IMR-90 (cell line): ENCODE results near the gene ADGRD1. TPM values are rescaled to one million over a fixed set of nuclear protein-coding genes. Genes with fewer than 3 reads are reported as not detected.

Source experiments
- ATAC-seq: fragments of 200-7000 bp; cut with Tn5 transposase; 2 replicates; pipeline ENCODE4 v1.9.1; 2020; ENCODE audit warnings: low read depth, mild to moderate bottlenecking, moderate library complexity
- BruUV-seq: library from RNA; stranded (reverse); fragments of 400-500 nt; replicated peaks from 2 replicates; lab custom pipeline; 2021; lab: Mats Ljungman, UMichigan
- CTCF ChIA-PET: fragments of 300-600 bp; formaldehyde crosslinking; extraction: SDS; loops from one replicate; lab custom pipeline; 2021; ENCODE audit warnings: antibody characterized with exemption; lab: Yijun Ruan, JAX
- POLR2A ChIA-PET: fragments of 300-600 bp; sonication (Branson Sonifier 250); formaldehyde crosslinking; loops from one replicate; lab custom pipeline; 2022; ENCODE audit warnings: antibody characterized with exemption; ENCODE audit not compliant: unreplicated experiment; lab: Charles Lee
- DNase-seq: peaks from one replicate; pipeline ENCODE4 v3.0.0; 2013
- H2AFZ ChIP-seq: replicated peaks from 2 replicates; pipeline ENCODE3; 2013; ENCODE audit warnings: low read length, mild to moderate bottlenecking; ENCODE audit not compliant: poor library complexity
- H2AK5ac ChIP-seq: 2 replicates; pipeline ENCODE4 v1.6.1; 2013; ENCODE audit warnings: low read depth, low read length, inconsistent platforms
- H2AK9ac ChIP-seq: replicated peaks from 2 replicates; pipeline ENCODE3; 2013; ENCODE audit warnings: mild to moderate bottlenecking, low read depth, low read length, moderate library complexity; ENCODE audit not compliant: poor library complexity
- H2BK120ac ChIP-seq: 2 replicates; pipeline ENCODE4 v1.6.1; 2013; ENCODE audit warnings: low read depth, low read length, inconsistent platforms
- H2BK15ac ChIP-seq: 3 replicates; pipeline ENCODE4 v1.6.1; 2013; ENCODE audit warnings: low read depth, low read length, inconsistent platforms
- H2BK20ac ChIP-seq: 2 replicates; pipeline ENCODE4 v1.6.1; 2013; ENCODE audit warnings: low read depth, mild to moderate bottlenecking, inconsistent platforms, low read length, moderate library complexity
- H2BK5ac ChIP-seq: 2 replicates; pipeline ENCODE4 v1.6.1; 2013; ENCODE audit warnings: mild to moderate bottlenecking, low read depth, low read length, inconsistent platforms; ENCODE audit not compliant: poor library complexity, severe bottlenecking
- H3K14ac ChIP-seq: replicated peaks from 2 replicates; pipeline ENCODE4 v1.6.1; 2013; ENCODE audit warnings: low read depth, low read length, inconsistent platforms
- H3K18ac ChIP-seq: 2 replicates; pipeline ENCODE4 v1.6.1; 2013; ENCODE audit warnings: low read depth, low read length, control low read depth
- H3K23ac ChIP-seq: 2 replicates; pipeline ENCODE4 v1.6.1; 2013; ENCODE audit warnings: low read depth, low read length, inconsistent platforms
- H3K27ac ChIP-seq: 2 replicates; pipeline ENCODE4 v1.5.1; 2013; ENCODE audit warnings: mild to moderate bottlenecking, control low read depth, low read length; ENCODE audit not compliant: insufficient read depth
- H3K27me3 ChIP-seq: 2 replicates; pipeline ENCODE4 v1.6.1; 2013; ENCODE audit warnings: low read length; ENCODE audit not compliant: control insufficient read depth, insufficient read depth
- H3K36me3 ChIP-seq: 2 replicates; pipeline ENCODE4 v1.6.1; 2013; ENCODE audit warnings: low read length, mixed read lengths; ENCODE audit not compliant: control insufficient read depth, insufficient read depth
- H3K4ac ChIP-seq: 2 replicates; pipeline ENCODE4 v1.6.1; 2013; ENCODE audit warnings: low read depth, low read length, inconsistent platforms
- H3K4me1 ChIP-seq: 2 replicates; pipeline ENCODE4 v1.6.1; 2013; ENCODE audit warnings: low read length, mixed read lengths; ENCODE audit not compliant: control insufficient read depth, insufficient read depth
- H3K4me2 ChIP-seq: 2 replicates; pipeline ENCODE4 v1.6.1; 2013; ENCODE audit warnings: low read depth, mild to moderate bottlenecking, control low read depth, low read length, moderate library complexity
- H3K4me3 ChIP-seq: 2 replicates; pipeline ENCODE4 v1.5.1; 2013; ENCODE audit warnings: low read depth, mild to moderate bottlenecking, control low read depth, low read length, moderate library complexity; ENCODE audit not compliant: insufficient read depth
- H3K56ac ChIP-seq: 2 replicates; pipeline ENCODE4 v1.6.1; 2013; ENCODE audit warnings: low read length, inconsistent platforms; ENCODE audit not compliant: insufficient read depth; ENCODE audit errors: extremely low read depth
- H3K79me1 ChIP-seq, 2 experiments: 2 replicates each; pipeline ENCODE4 v1.6.1; 2013; ENCODE audit warnings: low read length in 2 of 2, inconsistent platforms in 1 of 2, low read depth in 1 of 2
- H3K9ac ChIP-seq: 2 replicates; pipeline ENCODE4 v1.6.1; 2013; ENCODE audit warnings: low read depth, low read length, control low read depth
- H3K9me1 ChIP-seq: 2 replicates; pipeline ENCODE4 v1.6.1; 2013; ENCODE audit warnings: low read length, inconsistent platforms; ENCODE audit not compliant: insufficient read depth
- H3K9me3 ChIP-seq: 2 replicates; pipeline ENCODE4 v1.6.1; 2013; ENCODE audit warnings: low read length; ENCODE audit not compliant: control insufficient read depth, insufficient read depth
- H4K20me1 ChIP-seq: 2 replicates; pipeline ENCODE4 v1.6.1; 2013; ENCODE audit warnings: low read length, inconsistent platforms; ENCODE audit not compliant: insufficient read depth
- H4K5ac ChIP-seq: 2 replicates; pipeline ENCODE4 v1.6.1; 2013; ENCODE audit warnings: mild to moderate bottlenecking, low read depth, low read length, control low read depth
- H4K8ac ChIP-seq, 2 experiments: 2 replicates each; pipeline ENCODE4 v1.6.1; 2013; ENCODE audit warnings: low read depth in 2 of 2, low read length in 2 of 2, control low read depth in 1 of 2, inconsistent platforms in 1 of 2
- H4K91ac ChIP-seq: 2 replicates; pipeline ENCODE4 v1.6.1; 2013; ENCODE audit warnings: low read depth, low read length, inconsistent platforms; ENCODE audit not compliant: insufficient read depth
- BHLHE40 ChIP-seq: fragments of 150-350 bp; IDR thresholded peaks from 2 replicates; pipeline ENCODE4 v1.6.1; 2016; ENCODE audit warnings: mild to moderate bottlenecking, low read depth, low read length
- CEBPB ChIP-seq: IDR thresholded peaks from 2 replicates; pipeline ENCODE4 v1.6.1; 2012; ENCODE audit warnings: low read depth, low read length, improper control_type of control experiment
- CHD1 ChIP-seq: IDR thresholded peaks from 2 replicates; pipeline ENCODE4 v1.6.1; 2012; ENCODE audit warnings: low read depth, low read length, improper control_type of control experiment
- ELK1 ChIP-seq: fragments of 150-350 bp; IDR thresholded peaks from 2 replicates; pipeline ENCODE4 v1.6.1; 2016; ENCODE audit warnings: low read depth, mild to moderate bottlenecking, low read length, moderate library complexity, borderline replicate concordance
- FOS ChIP-seq: fragments of 150-350 bp; IDR thresholded peaks from 2 replicates; pipeline ENCODE4 v1.6.1; 2016; ENCODE audit warnings: low read depth, low read length
- MAFK ChIP-seq: IDR thresholded peaks from 2 replicates; pipeline ENCODE4 v1.6.1; 2012; ENCODE audit warnings: low read depth, low read length, improper control_type of control experiment
- MAZ ChIP-seq: IDR thresholded peaks from 2 replicates; pipeline ENCODE4 v1.6.1; 2012; ENCODE audit warnings: low read depth, mild to moderate bottlenecking, low read length, improper control_type of control experiment, moderate library complexity, borderline replicate concordance
- MXI1 ChIP-seq: IDR thresholded peaks from 2 replicates; pipeline ENCODE4 v1.6.1; 2012; ENCODE audit warnings: low read depth, mild to moderate bottlenecking, low read length, moderate library complexity, borderline replicate concordance
- NFE2L2 ChIP-seq: fragments of 150-350 bp; IDR thresholded peaks from 2 replicates; pipeline ENCODE4 v1.6.1; 2016; ENCODE audit warnings: low read depth, mild to moderate bottlenecking, low read length
- POLR2A ChIP-seq: IDR thresholded peaks from 2 replicates; pipeline ENCODE4 v1.6.1; 2012; ENCODE audit warnings: mild to moderate bottlenecking, low read depth, low read length
- RAD21 ChIP-seq: IDR thresholded peaks from 2 replicates; pipeline ENCODE4 v1.6.1; 2012; ENCODE audit warnings: low read length, improper control_type of control experiment
- RCOR1 ChIP-seq: IDR thresholded peaks from 2 replicates; pipeline ENCODE4 v1.6.1; 2012; ENCODE audit warnings: mild to moderate bottlenecking, low read length, improper control_type of control experiment; ENCODE audit not compliant: insufficient replicate concordance
- RFX5 ChIP-seq: IDR thresholded peaks from 2 replicates; pipeline ENCODE4 v1.8.0; 2012; ENCODE audit warnings: low read depth, mild to moderate bottlenecking, low read length, moderate library complexity
- SMC3 ChIP-seq: fragments of 150-350 bp; IDR thresholded peaks from 2 replicates; pipeline ENCODE4 v1.6.1; 2016; ENCODE audit warnings: low read depth, mild to moderate bottlenecking, antibody characterized with exemption, low read length, moderate library complexity
- USF2 ChIP-seq: fragments of 150-350 bp; IDR thresholded peaks from 2 replicates; pipeline ENCODE4 v1.6.1; 2017; ENCODE audit warnings: mild to moderate bottlenecking, antibody characterized with exemption, low read length, low read depth
- WGBS, 2 experiments: methylation state at CpG; one replicate each; pipeline versions ENCODE4 v1.1.5 to v1.1.7; 2013; ENCODE audit warnings: missing lambda C conversion rate in 2 of 2; ENCODE audit not compliant: insufficient read length in 1 of 2; ENCODE audit errors: extremely low coverage in 2 of 2; 5-methylcytosine and 5-hydroxymethylcytosine counted together
- dilution Hi-C: fragments of 300-500 bp; cut with HindIII; formaldehyde crosslinking; loops from one replicate; pipeline ENCODE4 v1.14.3; 2018; ENCODE audit warnings: low sequenced_read_pairs; ENCODE audit not compliant: unreplicated experiment
- in situ Hi-C: fragments of 300-500 bp; cut with MboI; formaldehyde crosslinking; loops from 3 replicates; pipeline ENCODE4 v1.14.3; 2019; ENCODE audit warnings: low sequenced_read_pairs, inconsistent platforms, mixed read lengths
- intact Hi-C: fragments of 100-400 bp; cut with micrococcal nuclease; formaldehyde crosslinking; loops from 2 replicates; pipeline ENCODE4 v1.10.0; 2022
- polyA plus RNA-seq, 3 experiments: library from polyadenylated mRNA; depleted of rRNA; stranded (reverse); fragments of >200 nt; gene quantifications; 2 replicates each; pipeline ENCODE4 v1.2.3, GENCODE V29; 2012; ENCODE audit warnings: low replicate concordance in 1 of 3
- total RNA-seq: library from RNA; depleted of rRNA; stranded (reverse); fragments of >200 nt; gene quantifications from 2 replicates; pipeline ENCODE4 v1.2.3, GENCODE V29; 2012
- TF ChIP-seq, protein P1 (sequence below): conservative IDR thresholded peaks from 2 replicates; pipeline ENCODE4 v1.5.1; 2012; ENCODE audit warnings: mild to moderate bottlenecking, low read depth, low read length, improper control_type of control experiment

ADGRD1 gene
- total and polyA plus RNA-seq, 2 of the 4 experiments (the other 2 are of a cell fraction) = not detected

DNA sequence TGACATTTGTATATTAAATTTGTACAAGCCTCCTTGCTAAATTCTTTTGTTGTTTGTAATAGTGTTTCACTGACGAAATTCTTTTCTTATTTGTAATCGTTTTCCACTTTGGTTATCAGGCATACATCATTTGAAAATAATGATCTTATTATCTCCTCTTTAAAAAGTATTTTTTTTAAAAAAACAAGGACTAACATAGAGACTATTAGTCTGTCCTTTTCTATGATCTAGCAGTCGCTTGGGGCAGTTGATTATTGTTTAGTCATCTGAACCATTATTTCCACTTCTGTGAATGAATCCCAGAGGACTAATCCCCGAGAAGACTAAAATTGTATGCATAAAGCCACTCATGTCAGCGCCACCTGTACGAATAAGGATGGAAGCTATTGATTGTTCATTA, 11.5 kb downstream of the ADGRD1 start:
- no peaks in the 10 kb centered on the region for H3K9me1 ChIP-seq
- H4K91ac ChIP-seq = no peak overlapping the region
- H3K23ac ChIP-seq = no peak overlapping the region
- no peak for DNase-seq
- dilution Hi-C loops (no loop called here), intact Hi-C loops (no loop called here), in situ Hi-C loops (no loop called here)
- no peak overlapping the region for H2BK20ac ChIP-seq
- no peaks in the 10 kb centered on the region for H3K36me3 ChIP-seq
- no peak overlapping the region for H3K4ac ChIP-seq
- no TSS peak for BruUV-seq
- H2BK120ac ChIP-seq = no peak overlapping the region
- H3K9ac ChIP-seq = no peak overlapping the region
- POLR2A ChIA-PET = no interaction called here
- H3K4me3 ChIP-seq = no peak overlapping the region
- CTCF ChIA-PET = no interaction called here
- H3K56ac ChIP-seq = no peak overlapping the region
- no peak overlapping the region for H3K14ac ChIP-seq
- H3K18ac ChIP-seq = no peak overlapping the region
- no peak overlapping the region for H3K4me2 ChIP-seq
- H3K27ac ChIP-seq = no peak overlapping the region
- H2BK15ac ChIP-seq = no peak overlapping the region
- no peak overlapping the region for H2AFZ ChIP-seq
- WGBS, 2 experiments = no CpG with 5 or more reads among the region's 6 CpGs
- H4K20me1 ChIP-seq = no peaks in the 10 kb centered on the region
- H2BK5ac ChIP-seq = no peak overlapping the region
- no peak for TF ChIP-seq ELK1
- TF ChIP-seq SMC3 = no peak
- TF ChIP-seq, protein P1, sequence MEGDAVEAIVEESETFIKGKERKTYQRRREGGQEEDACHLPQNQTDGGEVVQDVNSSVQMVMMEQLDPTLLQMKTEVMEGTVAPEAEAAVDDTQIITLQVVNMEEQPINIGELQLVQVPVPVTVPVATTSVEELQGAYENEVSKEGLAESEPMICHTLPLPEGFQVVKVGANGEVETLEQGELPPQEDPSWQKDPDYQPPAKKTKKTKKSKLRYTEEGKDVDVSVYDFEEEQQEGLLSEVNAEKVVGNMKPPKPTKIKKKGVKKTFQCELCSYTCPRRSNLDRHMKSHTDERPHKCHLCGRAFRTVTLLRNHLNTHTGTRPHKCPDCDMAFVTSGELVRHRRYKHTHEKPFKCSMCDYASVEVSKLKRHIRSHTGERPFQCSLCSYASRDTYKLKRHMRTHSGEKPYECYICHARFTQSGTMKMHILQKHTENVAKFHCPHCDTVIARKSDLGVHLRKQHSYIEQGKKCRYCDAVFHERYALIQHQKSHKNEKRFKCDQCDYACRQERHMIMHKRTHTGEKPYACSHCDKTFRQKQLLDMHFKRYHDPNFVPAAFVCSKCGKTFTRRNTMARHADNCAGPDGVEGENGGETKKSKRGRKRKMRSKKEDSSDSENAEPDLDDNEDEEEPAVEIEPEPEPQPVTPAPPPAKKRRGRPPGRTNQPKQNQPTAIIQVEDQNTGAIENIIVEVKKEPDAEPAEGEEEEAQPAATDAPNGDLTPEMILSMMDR = no peak
- TF ChIP-seq NFE2L2 = no peak
- no peak for TF ChIP-seq USF2
- TF ChIP-seq POLR2A = no peak
- TF ChIP-seq RAD21 = no peak
- no peak for TF ChIP-seq RFX5
- no peak for TF ChIP-seq BHLHE40
- TF ChIP-seq MXI1 = no peak
- no peak for TF ChIP-seq FOS
- no peak for TF ChIP-seq CHD1
- TF ChIP-seq MAZ = no peak
- no peak for TF ChIP-seq MAFK
- TF ChIP-seq RCOR1 = no peak
- no peak for TF ChIP-seq CEBPB
- H3K9me3 ChIP-seq = peaks cover 10% of the 10 kb centered on the region; the same call in 1 of the 2 replicates
- no peak overlapping the region for H2AK5ac ChIP-seq
- H2AK9ac ChIP-seq = no peak overlapping the region
- no peaks in the 10 kb centered on the region for H3K79me1 ChIP-seq
- H4K5ac ChIP-seq = no peak overlapping the region
- ATAC-seq = no peak; the same call in 1 of the 2 replicates
- no peaks in the 10 kb centered on the region for H3K27me3 ChIP-seq
- no peaks in the 10 kb centered on the region for H3K4me1 ChIP-seq
- no peak overlapping the region for H4K8ac ChIP-seq
